ENCODE data around the gene PAX8.

GRCh38 chr2:113196839-113197238, 81.9 kb downstream of the PAX8 start:
- TF ChIP-seq CTCF (IDR thresholded peaks at IDR 0.05) (no peak), ZFX (IDR thresholded peaks at IDR 0.05; ENCODE audit: borderline replicate concordance) (no peak)

Data from 22Rv1 (cell line).